Fibroblast of lung (primary cell): ENCODE measurements around the gene OBSCN. TPM values are rescaled to one million over a fixed set of nuclear protein-coding genes. Genes with fewer than 3 reads are reported as not detected.

Experiments used
- DNase-seq, 2 donors: peaks; one replicate each; pipeline versions ENCODE4 v3.0.0 to v3.0.0-alpha.2; 2010; ENCODE audit warnings: low read depth in 2 of 2
- H2AFZ ChIP-seq: 2 replicates; pipeline ENCODE4 v1.5.1; 2012; ENCODE audit warnings: low read length, control low read depth, inconsistent platforms
- H3K27ac ChIP-seq: 2 replicates; pipeline ENCODE4 v1.5.1; 2011; ENCODE audit warnings: low read length, control low read depth; ENCODE audit not compliant: insufficient read depth
- H3K27me3 ChIP-seq: 2 replicates; pipeline ENCODE4 v1.5.1; 2011; ENCODE audit warnings: mild to moderate bottlenecking, low read length; ENCODE audit not compliant: control insufficient read depth, insufficient read depth
- H3K36me3 ChIP-seq: 2 replicates; pipeline ENCODE4 v1.5.1; 2011; ENCODE audit warnings: low read length; ENCODE audit not compliant: control insufficient read depth, insufficient read depth
- H3K4me1 ChIP-seq: 2 replicates; pipeline ENCODE4 v1.5.1; 2011; ENCODE audit warnings: low read length; ENCODE audit not compliant: control insufficient read depth, insufficient read depth; ENCODE audit errors: extremely low read depth
- H3K4me2 ChIP-seq: 2 replicates; pipeline ENCODE4 v1.5.1; 2011; ENCODE audit warnings: low read length, control low read depth; ENCODE audit not compliant: insufficient read depth; ENCODE audit errors: extremely low read depth
- H3K4me3 ChIP-seq, 4 experiments: fragments of 200-600 bp in 1 of 4; sonication (generic) in 1 of 4; replicated peaks in 1 of 4; 2 replicates each; pipeline ENCODE4 v1.5.1; 2011 to 2016; ENCODE audit warnings: low read length in 4 of 4, low read depth in 3 of 4, mild to moderate bottlenecking in 3 of 4, control low read depth in 2 of 4, inconsistent platforms in 1 of 4, mixed read lengths in 1 of 4; ENCODE audit not compliant: insufficient read depth in 1 of 4; ENCODE audit errors: control extremely low read depth in 1 of 4
- H3K79me2 ChIP-seq: 2 replicates; pipeline ENCODE4 v1.5.1; 2012; ENCODE audit warnings: mild to moderate bottlenecking, low read length, inconsistent platforms; ENCODE audit not compliant: control insufficient read depth, insufficient read depth
- H3K9ac ChIP-seq: 2 replicates; pipeline ENCODE4 v1.5.1; 2011; ENCODE audit warnings: mild to moderate bottlenecking, low read length, control low read depth; ENCODE audit not compliant: insufficient read depth
- H3K9me3 ChIP-seq: 2 replicates; pipeline ENCODE4 v1.5.1; 2012; ENCODE audit warnings: low read depth, low read length; ENCODE audit not compliant: control insufficient read depth, insufficient read depth
- H4K20me1 ChIP-seq: 2 replicates; pipeline ENCODE4 v1.5.1; 2011; ENCODE audit warnings: low read length; ENCODE audit not compliant: control insufficient read depth, insufficient read depth; ENCODE audit errors: extremely low read depth
- CTCF ChIP-seq, 2 donors: IDR thresholded peaks in 1 of 2; conservative IDR thresholded peaks in 1 of 2; 1 replicate in 1 of 2; 2 replicates in 1 of 2; pipeline ENCODE4 v1.5.1; 2011 to 2012; ENCODE audit warnings: low read length in 2 of 2, control low read depth in 1 of 2, inconsistent platforms in 1 of 2, low read depth in 1 of 2, mild to moderate bottlenecking in 1 of 2
- EZH2 ChIP-seq: IDR thresholded peaks from 2 replicates; pipeline ENCODE4 v1.5.1; 2012; ENCODE audit warnings: low read length, control low read depth, mild to moderate bottlenecking; ENCODE audit errors: missing control alignments
- polyA plus RNA-seq, 2 donors: library from polyadenylated mRNA; depleted of rRNA in 1 of 2; stranded (reverse) in 1 of 2; unstranded in 1 of 2; fragments of >200 nt; gene quantifications; 2 replicates each; pipeline ENCODE4 v1.2.1, GENCODE V29; 2011 to 2012; ENCODE audit warnings: missing spikeins in 1 of 2
- total RNA-seq: library from RNA; depleted of rRNA; stranded (reverse); fragments of >200 nt; gene quantifications from 2 replicates; pipeline ENCODE4 v1.2.1, GENCODE V29; 2014

Gene OBSCN
- total and polyA plus RNA-seq, 2 donors (not counting 1 experiment from before 2014, with no cell fraction given), result 0.87 to 16.8 TPM

GRCh38 chr1:228368801-228369607, 161.2 kb downstream of the OBSCN start:
- no peaks in the 10 kb centered on the region for H3K79me2 ChIP-seq
- no peak overlapping the region for H3K27ac ChIP-seq
- no peaks in the 10 kb centered on the region for H3K9me3 ChIP-seq
- no peaks in the 10 kb centered on the region for H3K27me3 ChIP-seq
- peak in 1 of 2 donors; percentile 43 for DNase-seq
- no peaks in the 10 kb centered on the region for H3K36me3 ChIP-seq
- no peak for TF ChIP-seq EZH2
- TF ChIP-seq CTCF (conservative IDR thresholded peaks at IDR 0.05 in 1 of 2, IDR thresholded peaks at IDR 0.05 in 1 of 2; ENCODE audit: low read depth in 1 of 2, low read length in 2 of 2), result no peak
- no peaks in the 10 kb centered on the region for H3K4me1 ChIP-seq
- no peak overlapping the region for H2AFZ ChIP-seq
- no peak overlapping the region for H3K4me3 ChIP-seq
- H3K9ac ChIP-seq, result no peak overlapping the region
- H3K4me2 ChIP-seq, result no peak overlapping the region
- no peaks in the 10 kb centered on the region for H4K20me1 ChIP-seq

GRCh38 chr1:228369608-228370438, 162.0 kb downstream of the OBSCN start:
- Histone ChIP-seq H3K27me3 (no peaks in the 10 kb centered on the region), H3K9ac (no peak overlapping the region), H3K4me1 (peaks cover 6% of the 10 kb centered on the region), H3K4me3 (no peak overlapping the region), H3K27ac (no peak overlapping the region), H3K79me2 (no peaks in the 10 kb centered on the region), H3K9me3 (no peaks in the 10 kb centered on the region), H2AFZ (no peak overlapping the region), H3K36me3 (no peaks in the 10 kb centered on the region), H4K20me1 (no peaks in the 10 kb centered on the region), H3K4me2 (no peak overlapping the region)
- TF ChIP-seq EZH2 (no peak), CTCF (conservative IDR thresholded peaks at IDR 0.05 in 1 of 2, IDR thresholded peaks at IDR 0.05 in 1 of 2; ENCODE audit: low read depth in 1 of 2, low read length in 2 of 2) (no peak)
- no peak for DNase-seq

- TF ChIP-seq CTCF (conservative IDR thresholded peaks at IDR 0.05 in 1 of 2, IDR thresholded peaks at IDR 0.05 in 1 of 2; ENCODE audit: low read depth in 1 of 2, low read length in 2 of 2), result no peak
- no peak for TF ChIP-seq EZH2
These were observed 162.6 kb downstream of the OBSCN start for GRCh38 chr1:228370439-228370940.

More at GRCh38 chr1:228370439-228370940, 162.6 kb downstream of the OBSCN start:
- Histone ChIP-seq H3K9me3 (no peaks in the 10 kb centered on the region), H3K4me2 (no peak overlapping the region), H3K4me1 (peaks cover 11% of the 10 kb centered on the region), H3K36me3 (no peaks in the 10 kb centered on the region), H3K27ac (no peak overlapping the region), H2AFZ (no peak overlapping the region), H3K27me3 (no peaks in the 10 kb centered on the region), H3K4me3 (no peak overlapping the region), H4K20me1 (no peaks in the 10 kb centered on the region), H3K79me2 (no peaks in the 10 kb centered on the region), H3K9ac (no peak overlapping the region)
- no peak for DNase-seq
